Keratinocyte (primary cell): ENCODE measurements around the gene UBASH3B. TPM values are rescaled to one million over a fixed set of nuclear protein-coding genes. Genes with fewer than 3 reads are reported as not detected.

Source experiments
- DNase-seq: peaks from one replicate; pipeline ENCODE4 v3.0.0-alpha.2; 2011; ENCODE audit warnings: low read depth, missing footprints, low spot score
- FAIRE-seq: peaks from 2 replicates; lab custom pipeline; 2011; peaks lifted over from hg19 to GRCh38; lab: Jason Lieb, UNC
- H2AFZ ChIP-seq: 2 replicates; pipeline ENCODE4 v1.6.0; 2012; ENCODE audit warnings: low read length, control low read depth, inconsistent platforms; ENCODE audit not compliant: control insufficient read depth
- H3K27ac ChIP-seq: 2 replicates; pipeline ENCODE4 v1.5.1; 2011; ENCODE audit warnings: low read length; ENCODE audit not compliant: control insufficient read depth, insufficient read depth
- H3K27me3 ChIP-seq: 3 replicates; pipeline ENCODE4 v1.6.0; 2011; ENCODE audit warnings: low read length; ENCODE audit not compliant: control insufficient read depth, insufficient read depth; ENCODE audit errors: extremely low read depth
- H3K36me3 ChIP-seq, 2 experiments: 2 replicates in 1 of 2; 3 replicates in 1 of 2; pipeline ENCODE4 v1.5.1; 2011; ENCODE audit warnings: low read length in 2 of 2, mild to moderate bottlenecking in 1 of 2; ENCODE audit not compliant: control insufficient read depth in 2 of 2, insufficient read depth in 2 of 2; ENCODE audit errors: extremely low read depth in 1 of 2
- H3K4me1 ChIP-seq: 3 replicates; pipeline ENCODE4 v1.5.1; 2011; ENCODE audit warnings: low read length; ENCODE audit not compliant: control insufficient read depth, insufficient read depth; ENCODE audit errors: extremely low read depth
- H3K4me2 ChIP-seq: 3 replicates; pipeline ENCODE4 v1.6.0; 2011; ENCODE audit warnings: low read depth, low read length; ENCODE audit not compliant: control insufficient read depth, insufficient read depth; ENCODE audit errors: extremely low read depth
- H3K4me3 ChIP-seq, 3 experiments: fragments of 200-600 bp in 1 of 3; sonication (generic) in 1 of 3; 2 replicates in 2 of 3; 3 replicates in 1 of 3; pipeline ENCODE4 v1.5.1; 2011 to 2016; ENCODE audit warnings: low read length in 3 of 3, mild to moderate bottlenecking in 3 of 3, control low read depth in 2 of 3, inconsistent platforms in 1 of 3, low read depth in 1 of 3, mixed read lengths in 1 of 3, mixed run types in 1 of 3, moderate library complexity in 1 of 3; ENCODE audit not compliant: control insufficient read depth in 2 of 3, insufficient read depth in 2 of 3; ENCODE audit errors: extremely low read depth in 1 of 3
- H3K79me2 ChIP-seq: 2 replicates; pipeline ENCODE4 v1.6.0; 2012; ENCODE audit warnings: low read length; ENCODE audit not compliant: control insufficient read depth, insufficient read depth
- H3K9ac ChIP-seq: 3 replicates; pipeline ENCODE4 v1.6.0; 2011; ENCODE audit warnings: low read length; ENCODE audit not compliant: control insufficient read depth, insufficient read depth; ENCODE audit errors: extremely low read depth
- H3K9me1 ChIP-seq: 3 replicates; pipeline ENCODE4 v1.6.0; 2011; ENCODE audit warnings: low read length; ENCODE audit not compliant: control insufficient read depth, insufficient read depth; ENCODE audit errors: extremely low read depth
- H3K9me3 ChIP-seq: 2 replicates; pipeline ENCODE4 v1.5.1; 2012; ENCODE audit warnings: low read depth, low read length; ENCODE audit not compliant: control insufficient read depth
- H4K20me1 ChIP-seq: 3 replicates; pipeline ENCODE4 v1.6.0; 2011; ENCODE audit warnings: low read length; ENCODE audit not compliant: control insufficient read depth, insufficient read depth; ENCODE audit errors: extremely low read depth
- CTCF ChIP-seq, 3 experiments: IDR thresholded peaks in 1 of 3; conservative IDR thresholded peaks in 1 of 3; optimal IDR thresholded peaks in 1 of 3; 2 replicates in 2 of 3; 3 replicates in 1 of 3; pipeline versions ENCODE3 to v1.5.1; 2011; ENCODE audit warnings: low read length in 3 of 3, mild to moderate bottlenecking in 3 of 3, moderate library complexity in 2 of 3, control low read depth in 1 of 3, inconsistent platforms in 1 of 3; ENCODE audit not compliant: insufficient read depth in 2 of 3; ENCODE audit errors: extremely low read depth in 1 of 3
- EZH2 ChIP-seq: IDR thresholded peaks from one replicate; pipeline ENCODE4 v1.6.1; 2012; ENCODE audit warnings: inconsistent platforms, mild to moderate bottlenecking, low read length, moderate library complexity
- dilution Hi-C: fragments of 300-500 bp; cut with MboI; formaldehyde crosslinking; loops from one replicate; pipeline ENCODE4 v1.7.0; 2020; ENCODE audit warnings: low sequenced_read_pairs; ENCODE audit not compliant: extremely low pct_ligation_motif_present
- polyA plus RNA-seq, 5 experiments: library from polyadenylated mRNA; depleted of rRNA in 3 of 5; stranded (reverse) in 3 of 5; stranded (forward) in 1 of 5; unstranded in 1 of 5; fragments of >200 nt; gene quantifications; 1 replicate in 1 of 5; 2 replicates in 3 of 5; 3 replicates in 1 of 5; pipeline versions ENCODE4 v1.2.1 to v1.2.3, GENCODE V29; 2011 to 2012; ENCODE audit warnings: missing spikeins in 2 of 5, low read depth in 1 of 5, low replicate concordance in 1 of 5

The UBASH3B gene
- polyA plus RNA-seq, 1 donor (not counting 4 experiments of a cell fraction or from before 2014, with no cell fraction given): 25.0 TPM

- Histone ChIP-seq H3K36me3 (peaks cover 0 to 2% of the 10 kb centered on the region in 2 experiments), H3K4me1 (peaks cover 33% of the 10 kb centered on the region), H3K9me1 (no peaks in the 10 kb centered on the region), H3K27me3 (no peaks in the 10 kb centered on the region), H2AFZ (no peak overlapping the region), H3K79me2 (peaks cover 22% of the 10 kb centered on the region), H3K4me2 (no peak overlapping the region), H3K9ac (no peak overlapping the region), H3K9me3 (no peaks in the 10 kb centered on the region), H4K20me1 (no peaks in the 10 kb centered on the region), H3K4me3 (no peak overlapping the region), H3K27ac (no peak overlapping the region)
- DNase-seq (no peak), FAIRE-seq (no peak)
- TF ChIP-seq EZH2: no peak
- TF ChIP-seq CTCF (optimal IDR thresholded peaks at IDR 0.05 in 1 of 3, IDR thresholded peaks at IDR 0.05 in 1 of 3, conservative IDR thresholded peaks at IDR 0.05 in 1 of 3; ENCODE audit: extremely low read depth in 1 of 3, insufficient read depth in 2 of 3, low read length in 3 of 3): no peak
- dilution Hi-C loops: no loop called here
Observed at GRCh38 chr11:122763108-122763507, 107.6 kb downstream of the UBASH3B start.

DNA sequence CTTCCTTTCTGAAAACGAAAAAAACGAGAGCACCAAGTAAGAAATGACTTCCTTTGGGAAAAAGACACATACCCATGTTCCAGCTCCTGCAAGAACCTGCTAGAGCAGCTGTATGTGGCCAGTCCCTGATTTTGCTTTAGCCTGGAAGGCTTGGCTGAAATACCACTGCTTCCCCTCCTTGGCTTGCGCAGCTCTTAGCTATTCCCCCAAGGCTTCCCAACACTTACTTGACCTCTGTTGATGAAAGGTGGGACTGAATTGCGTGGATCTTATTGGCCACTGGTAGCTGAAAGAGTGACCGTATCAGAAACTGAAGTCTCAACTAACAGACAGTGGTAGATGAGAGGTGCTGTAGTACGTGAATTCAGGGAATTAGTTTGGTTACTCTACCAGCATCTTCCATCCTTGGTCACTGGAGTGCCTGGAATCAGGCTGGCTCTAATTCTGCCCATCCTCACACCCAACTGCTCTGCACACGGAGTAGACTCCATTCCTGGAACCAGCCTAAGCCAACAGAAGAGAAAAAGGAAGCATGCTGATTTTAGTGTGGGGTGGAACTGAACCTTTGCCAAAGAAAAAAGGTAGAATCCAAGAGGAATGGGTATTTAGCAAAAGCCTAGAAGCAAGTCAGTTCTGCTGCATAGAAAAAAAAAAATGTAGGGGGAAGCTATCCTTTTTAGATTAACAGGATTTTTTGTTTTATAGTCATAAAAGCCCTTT lies 109.0 kb downstream of the UBASH3B start:
- H3K79me2 ChIP-seq: peaks cover 21% of the 10 kb centered on the region
- H3K4me2 ChIP-seq: peak overlapping the region; percentile 50
- FAIRE-seq: peak; percentile 49

More for the DNA sequence above, 109.0 kb downstream of the UBASH3B start:
- Histone ChIP-seq H3K9ac (no peak overlapping the region), H2AFZ (no peak overlapping the region), H4K20me1 (no peaks in the 10 kb centered on the region), H3K27me3 (no peaks in the 10 kb centered on the region), H3K9me3 (no peaks in the 10 kb centered on the region), H3K27ac (peak overlapping the region; percentile 22), H3K4me3 (no peak overlapping the region), H3K9me1 (no peaks in the 10 kb centered on the region), H3K36me3 (peaks cover 0 to 2% of the 10 kb centered on the region in 2 experiments), H3K4me1 (peaks cover 22% of the 10 kb centered on the region)
- dilution Hi-C loops: no loop called here
- DNase-seq: no peak
- TF ChIP-seq CTCF (optimal IDR thresholded peaks at IDR 0.05 in 1 of 3, IDR thresholded peaks at IDR 0.05 in 1 of 3, conservative IDR thresholded peaks at IDR 0.05 in 1 of 3; ENCODE audit: extremely low read depth in 1 of 3, insufficient read depth in 2 of 3, low read length in 3 of 3) (no peak), EZH2 (no peak)
